Superior temporal gyrus (tissue), 1 donor: Measurements from ENCODE around the gene CTCFL.

Source experiments
- DNase-seq: peaks from one replicate; pipeline ENCODE4 v3.0.0-alpha.2; 2016; ENCODE audit errors: extremely low spot score

Gene CTCFL

GRCh38 chr20:57560554-57561355, 35.8 kb upstream of the CTCFL start, which contains the start of gene PCK1:
PCK1 (plus strand) TSS chr20:57561110; CDS start chr20:57561412, 302 bp downstream.
- DNase-seq: no peak

- DNase-seq: no peak
Measured at GRCh38 chr20:57559658-57560553, 35.0 kb upstream of the CTCFL start.

- no peak for DNase-seq
Measured at GRCh38 chr20:57559289-57559634, 34.3 kb upstream of the CTCFL start.

GRCh38 chr20:57558614-57559288, 33.8 kb upstream of the CTCFL start:
- no peak for DNase-seq

GRCh38 chr20:57557926-57558613, 33.1 kb upstream of the CTCFL start:
- DNase-seq: no peak

- DNase-seq: no peak
Measured at GRCh38 chr20:57556980-57557274, 32.0 kb upstream of the CTCFL start.

- no peak for DNase-seq
Measured at GRCh38 chr20:57555457-57556184, 30.7 kb upstream of the CTCFL start.

GRCh38 chr20:57553376-57554018, 28.6 kb upstream of the CTCFL start:
- DNase-seq: no peak

GRCh38 chr20:57552471-57552870, 27.5 kb upstream of the CTCFL start:
- no peak for DNase-seq

- no peak for DNase-seq
Measured at GRCh38 chr20:57548177-57549058, 23.5 kb upstream of the CTCFL start.

- no peak for DNase-seq
Measured at GRCh38 chr20:57546956-57547649, 22.2 kb upstream of the CTCFL start.

- no peak for DNase-seq
Measured at GRCh38 chr20:57545927-57546662, 21.2 kb upstream of the CTCFL start.

- no peak for DNase-seq
Measured at GRCh38 chr20:57544838-57545564, 20.1 kb upstream of the CTCFL start.

- no peak for DNase-seq
Measured at GRCh38 chr20:57543754-57544153, 18.8 kb upstream of the CTCFL start.

- DNase-seq: no peak
Measured at GRCh38 chr20:57540890-57541580, 16.1 kb upstream of the CTCFL start.

- no peak for DNase-seq
Measured at GRCh38 chr20:57539889-57540288, 14.9 kb upstream of the CTCFL start.

- no peak for DNase-seq
Measured at GRCh38 chr20:57537822-57538221, 12.9 kb upstream of the CTCFL start.
